Left lung (tissue), 10 donors: ENCODE results near the gene MOV10L1. TPM values are rescaled to one million over a fixed set of nuclear protein-coding genes. Genes with fewer than 3 reads are reported as not detected.

Experiments used
- ATAC-seq: fragments of 200-7000 bp; cut with Tn5 transposase; one replicate; pipeline ENCODE4 v1.9.1; 2020; ENCODE audit warnings: moderate library complexity
- DNase-seq, 4 donors: peaks; one replicate each; pipeline ENCODE4 v3.0.0-alpha.2; 2013 to 2020
- H3K27ac ChIP-seq, 2 donors: fragments of 200-600 bp; sonication (generic) in 1 of 2; one replicate each; pipeline versions ENCODE4 v1.5.0 to v1.8.0; 2020 to 2021
- H3K27me3 ChIP-seq, 2 donors: fragments of 200-600 bp; sonication (generic) in 1 of 2; one replicate each; pipeline versions ENCODE4 v1.5.0 to v1.8.0; 2020 to 2021
- H3K36me3 ChIP-seq, 2 donors: fragments of 200-600 bp; sonication (generic) in 1 of 2; one replicate each; pipeline versions ENCODE4 v1.5.0 to v1.8.0; 2020 to 2021
- H3K4me1 ChIP-seq, 2 donors: fragments of 200-600 bp; one replicate each; pipeline ENCODE4 v1.8.0; 2021
- H3K4me3 ChIP-seq, 2 donors: fragments of 200-600 bp; sonication (generic) in 1 of 2; one replicate each; pipeline versions ENCODE4 v1.5.0 to v1.8.0; 2020 to 2021; ENCODE audit warnings: mild to moderate bottlenecking in 1 of 2
- H3K9me3 ChIP-seq, 2 donors: fragments of 200-600 bp; sonication (generic) in 1 of 2; one replicate each; pipeline versions ENCODE4 v1.5.0 to v1.8.0; 2020 to 2021
- CTCF ChIP-seq, 2 donors: fragments of 200-600 bp; sonication (generic) in 1 of 2; IDR thresholded peaks; one replicate each; pipeline versions ENCODE4 v1.5.0 to v1.8.0; 2021; ENCODE audit warnings: antibody characterized with exemption in 2 of 2
- intact Hi-C, 2 donors: fragments of 100-400 bp; cut with DNase I; formaldehyde crosslinking; loops; one replicate each; pipeline versions ENCODE4 v1.11.2 to v1.14.2; 2022
- polyA plus RNA-seq, 6 donors: library from polyadenylated mRNA; unstranded; fragments of 120-200 nt; gene quantifications; one replicate each; pipeline ENCODE4 v1.2.1, GENCODE V29; 2013; ENCODE audit not compliant: insufficient read length in 6 of 6
- total RNA-seq, 2 donors: library from RNA; stranded (reverse); fragmentation: NEBNext Ultra II Directional; extraction: Animal tissue kit (Norgen Biotek cat#: 25700); gene quantifications; one replicate each; pipeline ENCODE4 v1.2.1, GENCODE V29; 2021
- donor health status: DM: no; HTN: yes; CAD: no.
- donor health status: DM: no; HTN: no; CAD: no.

The MOV10L1 gene
- total and polyA plus RNA-seq, 8 donors = 0.37 to 4.7 (median 2.2) TPM

DNA sequence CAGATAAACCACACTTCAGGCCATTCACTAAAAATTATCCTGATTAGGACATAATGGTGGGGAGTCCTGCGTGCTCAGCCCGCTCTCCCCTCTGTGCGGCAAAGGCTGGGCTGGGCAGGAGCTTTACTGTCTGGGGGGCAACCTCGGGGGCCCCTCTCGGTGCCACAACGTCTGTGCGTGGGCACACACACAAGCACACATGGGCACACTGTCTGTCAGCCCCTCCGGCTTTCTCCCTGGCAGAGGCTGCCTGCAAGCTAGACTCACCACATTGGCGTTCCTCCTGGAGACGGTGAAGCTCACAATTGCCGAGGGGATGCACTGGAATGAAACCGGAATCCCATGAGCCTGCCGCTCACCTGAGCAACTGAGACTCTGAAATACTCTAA, 9.7 kb upstream of the MOV10L1 start:
- Histone ChIP-seq H3K9me3 (no peaks in the 10 kb centered on the region), H3K27me3 (peaks cover 0 to 47% of the 10 kb centered on the region in 2 donors), H3K4me3 (no peak overlapping the region), H3K36me3 (no peaks in the 10 kb centered on the region), H3K27ac (no peak overlapping the region), H3K4me1 (peaks cover 0 to 11% of the 10 kb centered on the region in 2 donors)
- DNase-seq = no peak
- no peak for TF ChIP-seq CTCF (IDR thresholded peaks at IDR 0.05)
- no peak for ATAC-seq
- intact Hi-C loops = no loop called here

- ATAC-seq = no peak
- no peaks in the 10 kb centered on the region for H3K36me3 ChIP-seq
Observed at GRCh38 chr22:50081426-50082196, 8.2 kb upstream of the MOV10L1 start.

GRCh38 chr22:50082197-50082715, 7.5 kb upstream of the MOV10L1 start:
- H3K9me3 ChIP-seq = peaks cover 0 to 6% of the 10 kb centered on the region in 2 donors

More at GRCh38 chr22:50081426-50082196, 8.2 kb upstream of the MOV10L1 start:
- H3K27me3 ChIP-seq = peaks cover 0 to 49% of the 10 kb centered on the region in 2 donors
- intact Hi-C loops = no loop called here
- H3K4me1 ChIP-seq = peaks cover 6 to 11% of the 10 kb centered on the region in 2 donors
- no peak for TF ChIP-seq CTCF (IDR thresholded peaks at IDR 0.05)
- H3K9me3 ChIP-seq = no peaks in the 10 kb centered on the region
- DNase-seq = peak in 1 of 4 donors; percentile 68
- H3K27ac ChIP-seq = no peak overlapping the region
- no peak overlapping the region for H3K4me3 ChIP-seq

GRCh38 chr22:50082961-50083461, 6.8 kb upstream of the MOV10L1 start:
- ATAC-seq = no peak

More at GRCh38 chr22:50082197-50082715, 7.5 kb upstream of the MOV10L1 start:
- peaks cover 0 to 55% of the 10 kb centered on the region in 2 donors for H3K27me3 ChIP-seq
- H3K4me3 ChIP-seq = no peak overlapping the region
- H3K4me1 ChIP-seq = peaks cover 6 to 11% of the 10 kb centered on the region in 2 donors
- no peaks in the 10 kb centered on the region for H3K36me3 ChIP-seq
- DNase-seq (no peak), ATAC-seq (no peak)
- intact Hi-C loops = no loop called here
- TF ChIP-seq CTCF (IDR thresholded peaks at IDR 0.05) = no peak
- no peak overlapping the region for H3K27ac ChIP-seq

More at GRCh38 chr22:50082961-50083461, 6.8 kb upstream of the MOV10L1 start:
- peak in 1 of 4 donors; percentile 78 for DNase-seq
- H3K9me3 ChIP-seq = peaks cover 0 to 7% of the 10 kb centered on the region in 2 donors
- peaks cover 6 to 11% of the 10 kb centered on the region in 2 donors for H3K4me1 ChIP-seq
- peaks cover 0 to 62% of the 10 kb centered on the region in 2 donors for H3K27me3 ChIP-seq
- no peak overlapping the region for H3K4me3 ChIP-seq
- TF ChIP-seq CTCF (IDR thresholded peaks at IDR 0.05) = no peak
- H3K36me3 ChIP-seq = no peaks in the 10 kb centered on the region
- intact Hi-C loops = no loop called here
- no peak overlapping the region for H3K27ac ChIP-seq
